WTC11 (cell line): ENCODE data around the gene PLEKHH1. TPM values are rescaled to one million over a fixed set of nuclear protein-coding genes. Genes with fewer than 3 reads are reported as not detected.

ENCODE experiments used
- total RNA-seq: library from RNA; stranded (reverse); gene quantifications from 3 replicates; pipeline ENCODE4 v1.2.3, GENCODE V29; 2021

Gene PLEKHH1
- total RNA-seq, 1 experiment from 2014 or later, result 48.3 TPM

Other genes starting within 250 kb of the PLEKHH1 start
- gene ATP6V1D, start 173.5 kb upstream of the PLEKHH1 start, total RNA-seq, result 51.1 to 54.0 TPM (median 51.4 TPM) in 3 replicates
- gene EIF2S1, start 173.0 kb upstream of the PLEKHH1 start, total RNA-seq, result 123 to 137 TPM (median 125 TPM) in 3 replicates
- gene PLEK2, start 121.1 kb upstream of the PLEKHH1 start, total RNA-seq, result 1.2 to 1.4 TPM (median 1.3 TPM) in 3 replicates
- gene TMEM229B, start 44.6 kb upstream of the PLEKHH1 start, total RNA-seq, result 0.69 to 0.90 TPM (median 0.87 TPM) in 3 replicates
- gene PIGH, start 67.0 kb downstream of the PLEKHH1 start, total RNA-seq, result 6.6 to 7.8 TPM (median 6.8 TPM) in 3 replicates
- 29.8 to 38.5 TPM (median 33.0 TPM) in 3 replicates for gene ARG2, start 86.6 kb downstream of the PLEKHH1 start, total RNA-seq
- 108 to 133 TPM (median 123 TPM) in 3 replicates for gene VTI1B, start 141.3 kb downstream of the PLEKHH1 start, total RNA-seq
- 103 to 114 TPM (median 110 TPM) in 3 replicates for gene RDH11, start 162.5 kb downstream of the PLEKHH1 start, total RNA-seq
- 0.55 to 0.77 TPM (median 0.66 TPM) in 3 replicates for gene RDH12, start 168.6 kb downstream of the PLEKHH1 start, total RNA-seq